Lung (tissue), 12 donors: ENCODE measurements around the gene PICK1. TPM values are rescaled to one million over a fixed set of nuclear protein-coding genes. Genes with fewer than 3 reads are reported as not detected.

Experiments used
- ATAC-seq: fragments of 200-7000 bp; cut with Tn5 transposase; one replicate; pipeline ENCODE4 v1.9.1; 2020; ENCODE audit warnings: moderate number of reproducible peaks; ENCODE audit not compliant: insufficient read depth, low FRiP score
- DNase-seq, 3 donors: peaks; one replicate each; pipeline ENCODE4 v3.0.0-alpha.2; 2013 to 2017
- H3K27ac ChIP-seq, 2 donors: one replicate each; pipeline ENCODE4 v1.5.1; 2013; ENCODE audit warnings: mild to moderate bottlenecking in 2 of 2, moderate library complexity in 2 of 2, control low read depth in 1 of 2, inconsistent platforms in 1 of 2, low read depth in 1 of 2, low read length in 1 of 2
- H3K27me3 ChIP-seq, 3 donors: one replicate each; pipeline ENCODE4 v1.5.1; 2013; ENCODE audit warnings: low read length in 2 of 3; ENCODE audit not compliant: control insufficient read depth in 3 of 3, insufficient read depth in 3 of 3
- H3K36me3 ChIP-seq, 4 donors: one replicate each; pipeline ENCODE4 v1.5.1; 2013; ENCODE audit warnings: low read length in 4 of 4, mild to moderate bottlenecking in 1 of 4, moderate library complexity in 1 of 4; ENCODE audit not compliant: control insufficient read depth in 4 of 4, insufficient read depth in 4 of 4
- H3K4me1 ChIP-seq, 5 donors: one replicate each; pipeline ENCODE4 v1.5.1; 2013; ENCODE audit warnings: low read length in 5 of 5, mild to moderate bottlenecking in 2 of 5, moderate library complexity in 1 of 5; ENCODE audit not compliant: control insufficient read depth in 5 of 5, insufficient read depth in 5 of 5
- H3K4me3 ChIP-seq: one replicate; pipeline ENCODE4 v1.5.1; 2013; ENCODE audit warnings: mild to moderate bottlenecking, control low read depth, moderate library complexity
- H3K9ac ChIP-seq, 2 donors: one replicate each; pipeline ENCODE4 v1.5.1; 2013; ENCODE audit warnings: low read length in 2 of 2, control low read depth in 1 of 2; ENCODE audit not compliant: insufficient read depth in 1 of 2
- H3K9me3 ChIP-seq, 4 donors: one replicate each; pipeline ENCODE4 v1.5.1; 2013; ENCODE audit warnings: low read length in 3 of 4, mild to moderate bottlenecking in 1 of 4, moderate library complexity in 1 of 4; ENCODE audit not compliant: control insufficient read depth in 4 of 4, insufficient read depth in 3 of 4
- WGBS, 2 donors: extraction: QIAGEN DNeasy Blood & Tissue Kit; methylation state at CpG; one replicate each; pipeline ENCODE4 v1.1.7; 2013; 5-methylcytosine and 5-hydroxymethylcytosine counted together
- polyA plus RNA-seq, 2 donors: library from polyadenylated mRNA; stranded (reverse); fragments of 200-250 nt; gene quantifications; one replicate each; pipeline ENCODE4 v1.2.1, GENCODE V29; 2013
- total RNA-seq, 2 donors: library from RNA; depleted of rRNA in 1 of 2; stranded (reverse); fragments of >200 nt in 1 of 2; gene quantifications; one replicate each; pipeline ENCODE4 v1.2.1, GENCODE V29; 2014 to 2021
- TF ChIP-seq, protein P1 (sequence below): IDR thresholded peaks from 2 replicates; pipeline ENCODE4 v1.5.1; 2012; ENCODE audit warnings: mild to moderate bottlenecking; ENCODE audit errors: control extremely low read depth, extremely low read depth
- donor health status: control.
- donor health status: control.
- donor health status: Bipolar disorder and iron deficiency.
- donor health status: healthy.
- donor health status: DM: yes; HTN: yes; CAD: no.

PICK1 gene
- total and polyA plus RNA-seq, 4 donors: 32.4 to 45.6 (median 37.3) TPM

DNA sequence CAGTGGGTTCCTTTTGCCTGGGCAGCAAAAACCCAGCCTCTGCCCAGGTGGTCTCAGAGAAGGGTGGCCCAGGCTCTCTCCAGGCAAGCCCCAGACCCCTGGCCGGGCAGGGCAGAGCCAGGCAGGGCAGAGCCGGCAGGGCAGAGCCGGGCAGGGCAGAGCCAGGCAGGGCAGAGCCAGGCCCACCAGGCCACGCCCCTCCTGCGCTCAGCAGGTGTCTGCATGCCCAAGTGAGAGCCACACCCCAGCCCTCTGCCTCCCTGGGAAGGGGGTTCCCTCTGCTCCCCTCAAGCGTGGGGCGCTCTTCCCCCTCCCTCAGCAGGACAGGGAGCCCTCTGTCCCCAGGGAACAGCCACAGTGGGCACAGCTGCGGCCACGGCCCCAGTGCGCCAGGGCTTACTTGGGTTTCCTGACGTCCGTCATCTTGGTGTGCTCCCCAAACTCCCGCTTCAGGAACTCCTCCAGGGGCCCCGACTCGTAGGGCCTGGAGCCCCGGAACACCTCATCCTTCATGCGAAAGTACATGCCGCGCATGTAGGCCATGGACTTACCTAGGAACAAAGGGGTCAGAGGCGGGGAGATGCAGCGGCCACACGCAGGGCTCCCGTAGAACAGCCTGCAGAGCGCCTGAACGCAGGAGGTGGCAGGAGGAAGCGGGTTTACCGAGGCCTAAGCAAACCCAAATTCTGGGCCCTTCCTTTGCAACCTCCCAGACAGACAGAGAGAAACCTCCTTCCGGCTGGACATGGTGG lies 63.3 kb downstream of the PICK1 start:
- Histone ChIP-seq H3K4me1 (no peaks in the 10 kb centered on the region), H3K9ac (no peak overlapping the region), H3K27me3 (no peaks in the 10 kb centered on the region), H3K27ac (no peak overlapping the region), H3K36me3 (peaks cover 0 to 5% (median 0%) of the 10 kb centered on the region in 4 donors), H3K9me3 (no peaks in the 10 kb centered on the region), H3K4me3 (no peak overlapping the region)
- WGBS, 2 donors: 90 to 91% methylated on average over 27 to 28 of the region's 28 CpGs
- ATAC-seq: no peak
- TF ChIP-seq, protein P1, sequence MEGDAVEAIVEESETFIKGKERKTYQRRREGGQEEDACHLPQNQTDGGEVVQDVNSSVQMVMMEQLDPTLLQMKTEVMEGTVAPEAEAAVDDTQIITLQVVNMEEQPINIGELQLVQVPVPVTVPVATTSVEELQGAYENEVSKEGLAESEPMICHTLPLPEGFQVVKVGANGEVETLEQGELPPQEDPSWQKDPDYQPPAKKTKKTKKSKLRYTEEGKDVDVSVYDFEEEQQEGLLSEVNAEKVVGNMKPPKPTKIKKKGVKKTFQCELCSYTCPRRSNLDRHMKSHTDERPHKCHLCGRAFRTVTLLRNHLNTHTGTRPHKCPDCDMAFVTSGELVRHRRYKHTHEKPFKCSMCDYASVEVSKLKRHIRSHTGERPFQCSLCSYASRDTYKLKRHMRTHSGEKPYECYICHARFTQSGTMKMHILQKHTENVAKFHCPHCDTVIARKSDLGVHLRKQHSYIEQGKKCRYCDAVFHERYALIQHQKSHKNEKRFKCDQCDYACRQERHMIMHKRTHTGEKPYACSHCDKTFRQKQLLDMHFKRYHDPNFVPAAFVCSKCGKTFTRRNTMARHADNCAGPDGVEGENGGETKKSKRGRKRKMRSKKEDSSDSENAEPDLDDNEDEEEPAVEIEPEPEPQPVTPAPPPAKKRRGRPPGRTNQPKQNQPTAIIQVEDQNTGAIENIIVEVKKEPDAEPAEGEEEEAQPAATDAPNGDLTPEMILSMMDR: no peak
- no peak for DNase-seq

DNA sequence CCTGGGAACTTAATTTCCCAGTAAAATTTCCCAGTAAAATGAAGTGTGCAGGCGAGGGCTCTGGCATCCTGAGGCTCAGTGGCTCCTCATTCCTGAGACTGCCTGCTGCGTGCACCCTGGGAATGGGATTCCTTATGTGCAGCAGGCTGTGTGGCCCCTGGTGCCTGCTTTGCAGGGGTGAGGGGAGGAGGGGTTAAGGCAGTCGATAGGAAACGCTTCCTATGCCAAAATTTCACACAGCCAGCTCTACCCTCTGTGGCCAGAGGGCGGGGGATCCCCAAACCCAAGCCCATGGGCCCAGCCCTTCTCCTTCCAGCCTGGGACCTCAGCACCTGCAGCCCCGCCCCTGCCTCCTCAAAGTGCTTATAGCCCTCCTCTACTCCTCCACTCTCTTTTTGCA lies 65.4 kb downstream of the PICK1 start:
- H3K9me3 ChIP-seq: no peaks in the 10 kb centered on the region
- ATAC-seq (no peak), DNase-seq (no peak)
- no peak overlapping the region for H3K27ac ChIP-seq
- WGBS, 2 donors: 88 to 91% methylated on average over 6 of the region's 6 CpGs
- no peaks in the 10 kb centered on the region for H3K27me3 ChIP-seq
- H3K9ac ChIP-seq: no peak overlapping the region
- H3K4me1 ChIP-seq: no peaks in the 10 kb centered on the region
- peaks cover 0 to 3% (median 0%) of the 10 kb centered on the region in 4 donors for H3K36me3 ChIP-seq
- TF ChIP-seq, protein P1: no peak
- no peak overlapping the region for H3K4me3 ChIP-seq

DNA sequence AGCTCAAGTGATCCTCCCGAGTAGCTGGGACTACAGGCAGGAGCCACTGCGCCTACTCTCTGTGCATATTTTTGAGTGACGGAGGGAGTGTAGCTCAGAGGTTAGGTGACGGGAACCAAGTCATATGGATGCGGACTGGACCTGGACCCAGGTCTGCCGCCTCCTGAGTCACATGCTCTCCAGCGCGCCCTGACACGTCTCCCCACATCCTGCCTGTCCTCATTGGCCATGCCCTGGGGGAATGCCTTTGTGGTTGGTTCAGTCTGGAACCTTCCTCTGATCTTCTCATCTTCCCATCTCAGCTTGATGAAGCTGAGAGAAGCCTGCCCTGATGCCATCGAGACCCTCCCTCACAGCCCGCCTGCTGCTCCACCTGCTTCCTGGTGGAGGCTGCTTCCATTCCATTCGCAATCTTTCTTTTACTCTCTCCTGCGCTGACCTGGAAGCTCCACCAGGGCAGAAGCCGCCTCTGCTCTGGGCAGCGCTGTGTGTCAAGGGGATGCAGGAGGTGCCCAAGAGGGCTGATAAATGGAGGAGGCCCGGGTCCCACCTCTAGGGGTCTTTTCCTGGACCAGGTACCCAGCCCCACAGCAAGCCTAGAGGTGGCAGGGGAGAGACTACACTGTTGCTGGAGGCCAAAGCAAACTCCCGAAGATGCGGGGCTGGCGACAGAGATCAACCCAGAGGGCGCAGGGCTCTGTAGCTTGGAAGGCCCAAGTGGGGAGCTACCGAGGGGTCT lies 67.2 kb downstream of the PICK1 start:
- Histone ChIP-seq H3K27ac (no peak overlapping the region), H3K4me3 (no peak overlapping the region), H3K36me3 (peaks cover 0 to 11% (median 0%) of the 10 kb centered on the region in 4 donors), H3K27me3 (no peaks in the 10 kb centered on the region), H3K9ac (no peak overlapping the region), H3K4me1 (no peaks in the 10 kb centered on the region), H3K9me3 (no peaks in the 10 kb centered on the region)
- TF ChIP-seq, protein P1: no peak
- WGBS, 2 donors: 94 to 96% methylated on average over 21 of the region's 21 CpGs
- no peak for ATAC-seq
- no peak for DNase-seq
